Measurements from ENCODE around the gene PANX3.
A peak's percentile ranks its signal among the peaks of the same experiment; 100 is the strongest.
"Not testable (repeated sequence)": the region's sequence is repeated elsewhere in the genome, so short reads cannot be mapped to it uniquely, and the experiment has no call there.

PANX3 gene, protein sequence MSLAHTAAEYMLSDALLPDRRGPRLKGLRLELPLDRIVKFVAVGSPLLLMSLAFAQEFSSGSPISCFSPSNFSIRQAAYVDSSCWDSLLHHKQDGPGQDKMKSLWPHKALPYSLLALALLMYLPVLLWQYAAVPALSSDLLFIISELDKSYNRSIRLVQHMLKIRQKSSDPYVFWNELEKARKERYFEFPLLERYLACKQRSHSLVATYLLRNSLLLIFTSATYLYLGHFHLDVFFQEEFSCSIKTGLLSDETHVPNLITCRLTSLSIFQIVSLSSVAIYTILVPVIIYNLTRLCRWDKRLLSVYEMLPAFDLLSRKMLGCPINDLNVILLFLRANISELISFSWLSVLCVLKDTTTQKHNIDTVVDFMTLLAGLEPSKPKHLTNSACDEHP

DNA sequence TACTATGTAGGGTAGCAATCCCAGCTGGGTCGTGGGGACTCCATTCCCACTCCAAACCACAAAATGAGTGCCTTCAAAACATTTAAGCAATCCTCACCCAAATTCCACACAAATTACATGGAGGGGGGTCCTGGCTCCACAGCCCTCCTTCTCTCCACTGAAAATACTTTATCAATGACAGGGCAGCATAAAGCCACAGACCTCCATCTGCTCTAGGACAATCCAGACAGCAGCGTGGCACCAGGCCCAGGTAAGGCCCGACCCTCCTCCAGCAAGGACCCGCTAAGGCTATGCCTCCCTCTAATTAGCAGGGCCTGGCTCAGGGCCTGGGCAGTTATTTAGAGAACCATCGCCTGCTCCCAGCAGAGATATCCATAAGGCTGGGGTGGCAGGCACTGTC, at the start of gene PANX3:
TSS of gene PANX3 (plus strand) at position 365 of the 400 bp plus-strand sequence. CDS start 129 bp downstream, outside the sequence.
- DNase-seq, result no peak

DNA sequence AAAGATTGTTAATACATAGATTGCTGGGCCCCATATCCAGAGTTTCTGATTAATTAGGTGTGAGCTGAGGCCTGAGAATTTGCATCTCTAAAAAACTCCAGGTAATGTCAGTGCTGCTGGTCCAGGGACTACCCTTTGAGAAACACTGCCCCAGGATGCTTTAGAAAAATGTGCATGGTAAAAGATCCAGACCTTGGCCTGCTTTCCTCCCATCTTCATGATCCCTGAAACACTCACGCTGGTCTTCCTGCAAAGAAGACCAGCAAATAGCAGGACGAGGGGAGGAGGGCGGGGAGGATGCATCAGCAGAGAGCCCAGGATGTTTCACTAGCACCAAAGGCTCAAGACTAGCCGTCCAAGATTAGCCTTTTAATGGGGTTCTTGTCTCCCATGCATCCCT, 41.5 kb upstream of the PANX3 start, which contains the start of gene OR8A1:
TSS of gene OR8A1 (plus strand) at position 301 of the 400 bp plus-strand sequence. CDS start 123 bp downstream, outside the sequence.
- no peak for DNase-seq

DNA sequence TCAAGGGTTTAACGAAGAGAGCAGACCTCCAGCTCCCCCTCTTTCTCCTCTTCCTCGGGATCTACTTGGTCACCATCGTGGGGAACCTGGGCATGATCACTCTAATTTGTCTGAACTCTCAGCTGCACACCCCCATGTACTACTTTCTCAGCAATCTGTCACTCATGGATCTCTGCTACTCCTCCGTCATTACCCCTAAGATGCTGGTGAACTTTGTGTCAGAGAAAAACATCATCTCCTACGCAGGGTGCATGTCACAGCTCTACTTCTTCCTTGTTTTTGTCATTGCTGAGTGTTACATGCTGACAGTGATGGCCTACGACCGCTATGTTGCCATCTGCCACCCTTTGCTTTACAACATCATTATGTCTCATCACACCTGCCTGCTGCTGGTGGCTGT, 41.1 kb upstream of the PANX3 start:
- no peak for DNase-seq

DNA sequence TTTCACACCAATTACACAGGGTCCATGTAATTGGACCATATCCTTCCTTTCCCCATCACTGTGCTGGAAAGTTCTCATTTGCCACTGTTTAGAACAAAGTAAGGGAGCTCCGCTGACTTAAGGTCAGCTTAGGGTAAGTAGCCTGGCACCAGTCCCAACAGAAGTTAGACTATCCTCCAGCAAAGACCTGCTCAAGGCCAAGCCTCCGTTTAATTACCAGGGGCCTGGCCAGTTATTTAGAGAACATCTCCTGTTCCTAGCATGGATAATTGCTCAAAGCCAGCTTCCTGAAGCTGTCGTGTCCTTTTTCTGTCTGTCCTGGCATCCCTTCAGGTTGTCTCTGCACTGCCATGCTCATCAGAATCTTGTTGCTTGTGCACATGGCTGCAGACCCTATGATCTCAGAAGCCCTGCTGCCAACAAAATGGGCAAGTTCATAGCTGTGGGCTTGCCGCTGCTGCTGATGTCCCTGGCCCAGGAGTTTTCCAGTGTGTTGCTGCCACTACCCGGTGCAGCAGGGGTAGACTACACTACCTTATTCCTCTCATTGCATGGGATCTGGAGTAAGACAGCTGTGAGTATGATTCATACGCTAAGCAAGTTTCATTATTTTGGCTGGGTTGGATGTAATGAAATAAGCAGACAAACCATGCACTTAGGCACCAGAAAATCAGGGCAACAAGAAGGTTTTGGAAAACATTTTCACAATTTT, 33.4 kb upstream of the PANX3 start:
- no peak for DNase-seq

DNA sequence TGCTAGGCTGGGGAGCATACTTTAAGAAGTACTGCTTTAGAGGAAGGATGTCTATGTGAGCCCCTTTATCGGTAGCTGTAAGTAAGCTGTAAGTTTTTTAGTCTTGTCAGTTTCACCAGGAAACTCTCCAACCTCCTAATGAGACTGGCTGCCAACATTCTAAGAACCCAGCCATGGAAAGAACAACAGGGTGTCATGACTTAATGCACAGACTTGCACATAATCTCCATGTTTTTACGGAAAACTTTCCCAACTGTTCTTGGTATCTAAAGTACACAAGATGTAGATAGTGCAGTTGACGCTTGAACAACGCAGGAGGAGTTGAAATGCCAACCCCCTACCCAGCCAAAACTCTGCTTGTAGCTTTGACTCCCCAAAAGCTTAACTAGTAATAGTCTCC, 32.5 kb upstream of the PANX3 start:
- DNase-seq, result no peak

DNA sequence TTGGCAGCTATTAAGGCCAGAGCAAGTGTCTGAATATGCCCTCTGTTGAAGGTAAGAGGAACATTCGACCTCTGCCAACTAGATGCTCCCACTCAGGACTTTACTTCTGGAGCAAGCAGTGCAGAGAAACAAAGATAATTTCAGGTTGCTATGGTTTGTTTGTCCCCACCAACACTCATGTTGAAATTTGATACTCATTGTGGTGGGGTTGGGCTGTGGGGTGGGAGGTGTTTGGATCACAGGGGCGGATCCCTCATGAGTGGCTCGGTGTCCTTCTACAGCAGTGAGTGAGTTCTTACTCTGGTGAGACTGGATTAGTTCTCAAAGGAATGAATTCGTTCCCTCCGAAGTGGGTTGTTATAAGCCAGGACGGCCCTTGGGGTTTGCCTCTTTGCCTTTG, 29.4 kb upstream of the PANX3 start:
- no peak for DNase-seq

DNA sequence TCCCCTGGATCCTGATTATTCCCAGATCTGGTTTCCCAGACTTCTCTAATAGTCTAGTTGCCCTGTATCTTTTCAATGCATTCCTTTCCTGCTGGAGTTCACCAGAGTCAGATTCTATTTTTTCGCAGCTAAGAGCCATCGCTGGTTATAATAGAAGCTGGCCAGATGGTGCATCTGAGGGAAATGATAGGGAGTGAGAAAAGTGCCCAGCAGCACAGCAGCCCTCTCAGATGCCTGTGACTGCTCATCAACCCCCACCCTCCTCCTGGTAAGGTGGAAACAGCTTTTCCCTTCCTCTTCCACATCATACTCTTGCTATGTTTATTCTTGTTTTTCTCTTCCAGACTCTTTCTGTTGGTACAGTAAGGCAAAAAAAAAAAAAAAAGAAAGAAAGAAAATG, 28.7 kb upstream of the PANX3 start:
- no peak for DNase-seq

DNA sequence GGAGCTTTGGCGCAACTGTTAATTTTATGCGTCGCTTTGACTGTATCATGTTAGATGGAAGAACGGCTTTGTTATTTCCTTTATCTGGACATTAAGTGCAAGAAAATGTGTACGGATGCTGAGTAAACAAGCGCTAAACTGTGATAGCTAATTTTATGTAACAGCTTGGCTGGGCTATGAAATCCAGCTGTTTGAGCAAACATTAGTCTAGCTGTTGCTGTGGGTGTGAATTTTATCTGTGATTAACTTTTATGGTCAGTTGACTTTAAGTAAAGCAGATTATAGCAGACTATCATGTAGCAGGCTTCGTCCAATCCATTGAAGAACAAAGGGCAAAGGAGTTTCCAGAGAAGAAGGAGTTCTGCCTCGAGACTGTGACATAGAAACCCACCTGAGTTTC, 27.4 kb upstream of the PANX3 start:
- DNase-seq, result no peak

DNA sequence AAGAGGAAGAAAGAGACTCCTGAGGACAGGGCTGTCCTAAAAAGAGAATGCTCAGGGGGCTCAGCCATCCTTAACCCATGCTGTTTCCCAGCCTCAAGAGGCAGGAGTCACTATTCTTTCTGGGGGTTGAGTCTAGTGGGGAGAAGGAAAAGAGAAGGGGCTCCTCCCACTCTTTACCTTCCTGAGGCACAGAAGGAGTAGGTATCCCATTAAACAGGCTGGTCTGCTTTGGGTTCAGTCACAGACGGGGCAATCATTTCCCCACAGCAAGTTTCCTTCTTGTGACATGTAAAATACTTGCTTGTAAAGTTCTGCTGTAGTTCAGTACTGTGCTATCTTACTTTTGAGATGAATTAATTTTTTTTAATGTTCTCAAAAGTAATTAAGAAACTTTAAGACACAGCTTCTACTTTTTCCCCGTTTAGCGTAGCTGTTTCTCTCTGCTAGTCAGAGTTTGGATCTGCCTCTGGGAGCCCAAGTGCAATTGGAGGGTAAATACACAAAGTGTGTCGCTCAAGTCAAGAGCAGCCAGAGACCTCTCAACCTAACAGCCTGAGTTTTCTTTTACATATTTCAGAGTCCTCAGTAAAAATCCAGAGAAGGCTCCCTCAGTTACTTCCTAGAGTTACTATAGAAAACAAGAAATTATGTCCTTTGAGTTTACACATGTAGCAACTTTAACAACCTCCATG, 26.4 kb upstream of the PANX3 start:
- no peak for DNase-seq

DNA sequence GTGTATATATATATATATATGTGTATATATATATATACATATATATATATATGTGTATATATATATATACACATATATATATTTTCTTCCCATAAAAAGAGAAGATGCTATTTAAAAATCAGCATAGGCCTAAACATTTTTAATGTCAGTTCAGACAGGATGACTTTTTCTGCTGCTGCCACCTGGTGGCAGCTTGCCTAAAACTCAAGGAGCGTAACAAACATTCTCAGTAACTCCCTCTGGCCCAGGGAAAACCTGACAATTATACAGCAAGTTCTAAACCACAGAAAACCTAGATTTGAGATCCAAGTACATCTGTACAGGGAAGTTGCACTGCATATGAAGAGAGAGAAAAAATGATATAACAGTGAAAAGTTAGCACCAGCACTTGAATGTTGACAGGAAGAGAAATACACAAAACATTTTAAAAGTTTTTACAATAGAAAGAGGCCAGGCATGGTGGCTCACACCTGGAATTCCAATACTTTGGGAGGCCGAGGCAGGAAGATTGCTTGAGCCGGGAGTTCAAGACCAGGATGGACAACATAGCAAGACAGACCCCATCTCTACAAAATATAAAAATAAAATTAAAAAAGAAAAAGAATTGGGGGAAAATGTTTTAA, 24.9 kb upstream of the PANX3 start:
- peak; percentile 55 to 64 for DNase-seq

DNA sequence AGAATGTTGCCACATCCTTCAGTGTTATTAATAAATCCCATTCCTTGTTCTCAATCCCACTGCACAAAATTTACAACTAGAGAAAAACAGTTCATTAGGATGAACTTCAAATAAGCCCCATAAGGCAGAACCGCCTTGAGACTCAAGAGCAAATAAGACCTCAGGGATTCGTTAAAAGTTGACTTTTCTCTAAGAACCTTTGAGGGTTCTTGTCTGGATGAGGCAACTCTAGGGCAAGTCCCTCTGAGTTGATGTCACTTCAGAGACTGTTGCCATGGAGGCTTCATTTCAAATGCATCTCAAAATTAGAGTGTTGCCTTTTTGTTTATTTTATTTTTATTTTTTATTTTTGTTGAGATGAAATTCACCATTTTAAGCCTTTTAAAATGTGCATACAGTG, 19.8 kb upstream of the PANX3 start:
- DNase-seq, result no peak

DNA sequence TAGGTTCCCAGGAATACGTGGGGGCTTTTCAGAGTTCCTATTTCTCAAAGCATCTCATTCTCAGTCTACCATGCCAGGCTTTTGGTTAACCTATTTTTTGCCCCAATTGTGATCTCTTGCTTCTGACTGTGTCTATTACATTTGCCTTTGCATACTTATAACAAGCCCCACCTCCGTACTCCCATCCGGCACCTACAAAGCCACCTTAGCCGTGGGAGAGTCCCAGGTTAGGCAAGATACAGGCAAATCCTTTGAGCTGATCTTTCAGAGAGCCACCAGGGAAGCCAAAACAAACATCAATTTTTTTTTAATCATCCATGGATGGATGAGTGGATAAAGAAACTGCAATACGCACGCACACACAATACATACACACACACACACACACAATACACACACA, 18.6 kb upstream of the PANX3 start:
- DNase-seq, result no peak

DNA sequence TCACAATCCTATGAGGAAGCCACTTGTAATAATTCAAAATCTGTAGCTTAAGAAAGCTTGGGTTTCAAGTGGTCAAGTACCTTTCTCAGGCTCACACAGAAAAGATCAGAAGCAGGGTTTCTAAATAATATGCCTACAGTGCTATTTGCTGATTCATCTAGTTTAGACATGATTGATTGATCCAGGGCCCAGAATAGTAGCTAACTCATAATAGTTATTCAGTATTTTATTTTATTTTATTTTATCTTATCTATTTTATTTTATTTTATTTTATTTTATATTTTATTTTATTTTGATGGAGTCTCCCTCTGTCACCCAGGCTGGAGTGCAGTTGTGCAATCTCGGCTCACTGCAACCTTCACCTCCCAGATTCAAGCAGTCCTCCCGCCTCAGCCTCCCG, 15.9 kb upstream of the PANX3 start:
- no peak for DNase-seq

DNA sequence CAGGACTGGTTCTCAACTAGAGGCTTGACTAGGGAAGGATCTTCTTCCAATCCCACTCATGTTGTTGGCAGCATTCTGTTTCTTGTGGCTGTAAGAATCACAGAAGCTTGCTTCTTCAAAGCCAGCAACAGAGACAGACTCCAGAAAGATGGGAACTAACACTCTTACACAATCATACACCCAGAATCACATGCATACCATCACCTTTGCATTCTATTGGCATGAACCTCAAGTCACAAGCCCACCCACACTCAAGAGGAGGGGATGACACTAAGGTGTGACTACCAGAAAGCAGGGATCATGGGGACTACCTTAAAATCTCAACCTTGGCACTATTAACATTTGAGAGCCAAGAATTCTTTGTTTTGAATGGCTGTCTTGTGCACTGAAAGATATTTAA, 13.6 kb upstream of the PANX3 start:
- no peak for DNase-seq

DNA sequence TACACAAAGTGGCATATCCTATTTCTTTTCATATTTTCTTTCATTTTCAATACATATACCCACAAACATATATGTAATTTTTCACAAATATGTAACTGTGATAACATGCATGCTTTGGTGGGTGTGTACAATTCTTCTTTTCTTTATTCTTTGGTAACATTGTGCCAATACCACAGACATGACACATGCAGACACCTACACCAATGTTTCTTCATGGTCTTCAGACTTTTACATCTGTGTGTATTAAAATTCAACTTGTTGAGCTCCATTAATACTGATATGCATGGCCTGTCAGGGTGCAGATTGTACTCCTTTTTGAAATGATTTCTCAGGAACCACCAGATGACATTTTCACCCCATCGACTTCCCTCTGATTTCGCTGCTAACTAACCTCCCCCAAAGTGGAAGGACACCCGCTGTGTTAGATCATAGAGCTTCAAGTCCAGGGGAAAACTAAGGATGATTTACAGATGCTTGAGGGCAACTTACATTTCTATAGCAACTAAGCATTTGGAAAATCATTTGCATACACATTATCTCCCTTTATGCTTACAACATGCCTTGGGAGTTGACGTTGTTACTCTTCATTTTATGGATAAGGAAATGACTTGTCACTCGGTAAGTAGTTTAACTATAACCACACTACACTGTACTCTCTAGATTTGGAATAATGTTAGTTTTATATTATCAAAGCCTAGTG, 10.5 kb upstream of the PANX3 start:
- no peak for DNase-seq

DNA sequence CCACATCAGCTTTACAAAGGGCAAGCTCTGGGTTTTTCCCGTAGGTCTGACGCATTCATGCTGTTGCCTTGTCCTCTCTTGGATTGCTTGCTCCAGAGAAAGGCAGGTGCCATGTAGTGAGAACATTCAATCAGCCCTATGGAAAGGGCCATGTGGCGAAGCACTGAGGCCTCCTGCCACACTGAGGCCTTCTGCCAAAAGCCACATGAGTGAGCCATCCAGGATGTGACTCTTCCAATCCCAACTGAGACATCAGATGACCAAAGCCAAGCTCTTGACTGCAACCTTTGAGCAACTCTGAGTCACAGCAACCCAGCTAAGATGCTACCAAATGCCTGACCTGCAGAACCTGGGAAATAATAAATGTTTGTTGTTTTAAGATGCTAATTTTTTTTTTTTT, 9.0 kb upstream of the PANX3 start:
- no peak for DNase-seq

DNA sequence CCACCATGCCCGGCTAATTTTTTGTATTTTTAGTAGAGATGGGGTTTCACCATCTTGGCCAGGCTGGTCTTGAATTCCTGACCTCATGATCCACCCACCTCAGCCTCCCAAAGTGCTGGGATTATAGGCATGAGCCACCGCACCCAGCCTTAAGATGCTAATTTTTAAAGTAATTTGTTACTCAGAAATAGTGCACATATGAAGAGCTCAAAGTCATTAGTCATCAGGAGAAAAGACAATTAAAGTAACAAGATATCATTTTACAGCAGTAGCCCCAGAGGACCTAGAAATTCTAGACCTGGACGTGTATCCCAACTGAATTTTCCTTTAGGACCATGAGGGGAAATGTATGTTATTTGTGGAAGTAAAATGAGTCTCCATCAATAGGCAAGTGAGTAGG, 8.5 kb upstream of the PANX3 start:
- DNase-seq, result not testable (repeated sequence)

DNA sequence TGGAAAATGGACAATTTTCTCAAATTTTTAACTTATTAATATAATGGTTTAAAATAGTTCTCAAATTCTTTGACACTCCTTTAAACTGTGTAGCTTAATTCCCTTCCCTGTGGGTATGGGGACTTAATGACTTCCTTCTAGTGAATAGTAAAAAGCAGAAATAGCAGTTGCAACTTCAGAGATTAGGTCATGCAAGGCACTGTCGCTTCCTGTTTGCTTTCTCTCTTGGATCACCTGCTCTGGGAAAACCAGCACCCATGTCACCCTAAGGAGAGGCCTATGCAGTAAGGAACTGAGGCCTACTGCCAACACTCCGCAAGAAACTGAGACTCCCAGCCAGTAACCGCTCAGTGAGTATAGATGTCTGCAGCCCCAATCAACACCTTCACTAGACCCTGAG, 5.5 kb upstream of the PANX3 start:
- no peak for DNase-seq

DNA sequence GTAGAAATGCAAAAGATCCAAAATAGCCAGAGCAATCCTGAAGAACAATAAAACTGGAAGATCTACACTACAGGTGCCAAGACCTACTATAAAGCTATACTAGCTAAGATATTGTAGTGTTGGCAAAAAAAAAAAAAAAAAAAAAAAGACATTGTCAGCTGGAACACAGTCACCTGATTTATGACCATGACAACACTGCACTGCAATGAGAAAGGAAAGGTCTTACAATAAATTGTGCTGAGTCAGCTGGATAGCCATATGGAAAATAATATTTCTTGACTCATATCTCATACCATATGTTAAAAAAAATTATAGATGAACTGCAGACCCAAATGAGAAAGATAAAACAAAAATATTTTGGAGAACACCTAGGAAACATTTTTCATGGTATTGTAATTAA, 3.1 kb upstream of the PANX3 start:
- no peak for DNase-seq

DNA sequence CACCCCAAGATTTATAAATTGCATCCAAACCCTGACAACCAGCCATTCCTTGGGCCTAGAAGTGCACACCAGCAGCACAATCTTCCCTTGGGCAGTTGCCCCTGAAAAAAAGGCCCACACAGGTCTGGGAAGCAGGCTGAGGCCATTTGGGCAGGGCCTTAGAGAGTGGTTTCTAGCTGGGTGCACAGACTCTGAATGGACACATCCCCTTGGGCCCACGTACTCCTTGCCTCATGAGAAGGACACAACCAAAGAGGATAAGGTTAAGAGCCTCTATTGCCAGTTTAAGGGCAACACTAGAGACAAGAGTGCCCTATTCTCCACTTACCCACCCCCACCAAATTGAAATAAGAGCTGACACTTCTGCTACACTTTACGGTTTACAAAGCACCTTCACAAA, 933 bp upstream of the PANX3 start:
- DNase-seq, result no peak

DNA sequence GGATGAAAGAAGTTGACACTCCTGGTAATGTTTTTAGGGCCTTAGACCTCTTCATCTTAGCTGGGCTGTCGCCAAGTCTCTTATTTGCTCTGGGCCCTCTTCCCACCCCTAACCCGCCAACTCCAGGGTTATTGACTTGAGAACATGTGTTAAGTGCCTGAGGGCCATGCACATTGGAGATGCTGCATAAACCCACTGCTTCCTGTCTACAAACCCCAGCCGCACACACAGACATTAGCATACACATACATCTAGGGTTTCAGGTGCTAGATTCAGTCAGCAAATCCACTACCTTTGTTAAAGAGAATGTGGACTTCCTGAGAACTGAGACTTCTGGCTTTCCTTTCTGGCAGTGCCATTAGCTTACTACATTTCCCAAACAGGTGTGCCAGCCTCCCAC, 817 bp downstream of the PANX3 start:
- peak in 1 of 2 donors; percentile 9 for DNase-seq

DNA sequence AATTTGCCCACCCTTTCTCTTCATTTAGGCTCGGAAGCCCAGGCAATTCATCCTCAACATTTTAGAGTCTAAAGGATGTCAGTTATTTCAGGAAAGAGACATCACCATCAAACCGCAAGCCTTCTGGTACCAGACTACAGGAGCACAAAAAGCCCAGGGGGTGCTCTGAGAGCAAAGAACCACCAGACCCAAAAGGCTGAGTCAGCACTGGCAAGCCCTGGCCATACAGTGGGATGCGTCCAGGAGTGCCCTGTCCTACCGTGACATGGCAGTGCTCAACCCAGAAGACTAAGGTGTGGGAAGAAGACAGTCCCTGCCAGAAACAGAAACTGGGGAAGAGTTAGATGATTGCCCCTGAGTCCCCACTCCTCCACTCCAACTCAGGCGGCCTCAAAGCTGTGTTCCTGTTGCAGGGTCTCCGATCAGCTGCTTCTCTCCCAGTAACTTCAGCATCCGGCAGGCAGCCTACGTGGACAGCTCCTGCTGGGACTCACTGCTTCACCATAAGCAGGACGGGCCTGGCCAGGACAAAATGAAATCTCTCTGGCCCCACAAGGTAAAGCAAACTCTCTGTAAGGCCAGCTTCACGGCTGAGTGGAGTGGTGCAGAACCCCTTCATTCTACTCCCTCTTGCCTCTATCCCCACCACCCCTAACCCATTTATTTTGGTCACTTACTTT, 1.5 kb downstream of the PANX3 start:
- no peak for DNase-seq
